GM21447 (cell line): ENCODE results near the gene DLG1.

Experiments used
- ATAC-seq: cut with Tn5 transposase; IDR thresholded peaks from one replicate; pipeline ENCODE4 v1.9.1; 2021; ENCODE audit not compliant: unreplicated experiment

DLG1 gene

DNA sequence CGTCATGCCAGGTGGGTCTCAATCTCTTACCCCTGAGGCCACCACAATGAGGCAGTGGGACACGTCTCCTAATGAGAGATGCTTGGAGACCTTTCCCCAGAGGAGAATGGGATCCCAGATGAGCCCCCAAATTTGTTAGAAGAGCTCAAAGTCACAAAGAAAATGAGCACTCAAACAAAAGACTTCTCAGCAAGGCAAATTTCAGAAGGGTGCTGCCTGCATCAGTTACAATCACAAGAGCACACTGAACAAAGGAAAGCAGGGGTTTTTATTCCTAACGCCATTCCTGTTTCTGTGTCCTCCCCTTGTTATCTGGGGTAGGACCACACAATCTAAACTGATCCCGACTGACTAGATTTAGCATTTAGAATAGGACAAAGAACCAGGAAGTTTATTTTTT is 50.1 kb downstream of the DLG1 start:
- ATAC-seq: no peak

DNA sequence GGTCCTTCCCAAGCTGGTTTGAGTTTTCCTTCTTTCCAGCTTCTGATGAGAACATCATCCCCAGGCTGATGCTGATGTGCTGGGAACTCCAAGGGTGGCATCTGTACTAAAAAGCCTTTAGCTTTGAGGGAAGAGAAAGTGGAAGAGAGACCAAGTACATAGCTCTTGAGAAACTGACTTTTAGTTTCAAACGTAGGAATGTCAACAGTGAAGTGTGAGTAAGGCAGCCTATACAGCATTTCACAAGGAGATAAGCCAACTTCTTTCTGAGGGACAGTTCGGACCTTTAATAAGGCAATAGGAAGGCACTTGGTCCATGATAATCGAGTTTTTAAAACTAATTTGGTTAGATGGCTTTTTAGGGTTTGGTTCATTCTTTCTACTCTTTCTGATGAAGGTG is 53.7 kb downstream of the DLG1 start:
- ATAC-seq: no peak

DNA sequence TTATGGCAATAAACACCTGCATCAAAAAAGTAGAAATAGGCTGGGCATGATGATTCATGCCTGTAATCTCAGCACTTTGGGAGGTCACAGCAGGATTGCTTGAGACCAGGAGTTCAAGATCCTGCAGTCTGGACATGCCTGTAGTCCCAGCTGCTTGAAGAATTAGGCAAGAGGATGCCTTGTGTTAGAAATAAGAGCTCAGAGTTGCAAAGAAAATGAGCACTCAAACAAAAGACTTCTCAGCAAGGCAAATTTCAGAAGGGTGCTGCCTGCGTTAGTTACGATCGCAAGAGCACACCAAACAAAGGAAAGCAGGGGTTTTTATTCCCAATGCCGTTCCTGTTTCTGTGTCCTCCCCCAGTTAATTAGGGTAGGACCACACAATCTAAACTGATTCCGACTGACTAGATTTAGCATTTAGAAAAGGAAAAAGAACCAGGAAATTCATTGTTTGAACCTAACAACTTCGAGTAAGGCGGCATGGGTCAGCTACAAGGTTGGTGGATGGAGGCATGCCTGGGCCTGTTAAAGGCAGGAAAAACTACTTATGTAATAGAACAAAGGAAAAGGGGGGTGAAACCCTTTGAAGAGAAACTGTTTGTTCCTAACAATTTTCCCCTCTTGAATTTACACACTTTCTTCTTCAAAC is 55.5 kb downstream of the DLG1 start:
- ATAC-seq: no peak

DNA sequence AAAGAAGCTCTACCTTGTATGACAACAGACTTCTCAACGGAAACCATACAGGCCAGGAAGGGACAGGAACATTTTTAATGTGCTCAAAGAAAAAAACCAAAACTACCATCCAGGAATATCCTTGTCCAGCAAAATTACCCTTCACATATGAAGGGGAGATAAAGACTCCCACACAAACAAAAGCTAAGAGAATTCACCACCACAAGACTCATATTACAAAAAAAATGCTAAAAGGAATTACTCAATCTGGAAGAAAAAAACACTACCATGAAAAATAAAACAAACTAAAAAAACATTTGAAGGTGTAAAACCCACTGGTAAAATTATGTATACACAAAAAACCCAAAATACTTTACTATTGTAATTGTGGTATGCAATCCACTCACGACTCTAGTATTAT is 57.2 kb downstream of the DLG1 start:
- ATAC-seq: no peak

DNA sequence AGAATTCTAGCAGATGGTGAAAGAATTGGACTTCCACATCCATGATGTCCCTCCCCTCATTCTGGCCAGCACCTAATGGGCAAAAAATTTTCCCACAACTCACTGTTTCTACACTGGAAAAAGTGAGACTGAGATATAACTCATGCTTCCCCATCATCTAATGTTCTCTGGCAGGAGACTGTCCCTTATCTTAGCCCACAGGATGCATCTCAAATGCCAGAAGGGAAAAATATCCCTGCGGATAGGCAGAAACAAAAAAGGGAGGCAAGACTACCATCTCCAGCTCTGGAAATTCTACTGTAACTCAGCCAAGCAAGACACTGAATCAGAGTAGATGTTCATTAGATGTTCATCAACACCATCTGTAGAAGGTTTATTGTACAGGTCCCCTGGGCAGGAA is 58.6 kb downstream of the DLG1 start:
- no peak for ATAC-seq

DNA sequence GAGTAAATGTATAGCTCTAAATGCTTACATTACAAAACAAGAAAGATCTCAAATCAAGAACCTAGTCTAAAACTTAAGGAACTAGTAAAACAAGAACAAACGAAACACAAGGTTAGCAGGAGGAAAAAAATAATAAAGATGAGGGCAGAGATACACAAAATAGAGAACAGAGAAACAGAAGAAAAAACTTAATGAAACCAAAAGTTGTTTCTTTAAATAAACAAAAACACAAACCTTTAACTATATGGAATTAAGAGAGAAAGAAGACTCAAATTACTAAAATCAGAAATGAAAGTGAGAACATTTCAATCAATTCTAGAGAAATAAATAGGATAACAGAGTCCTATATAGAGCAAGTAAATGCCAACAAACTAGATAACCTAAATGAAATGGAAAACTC is 59.6 kb downstream of the DLG1 start:
- ATAC-seq: peak; percentile 78

DNA sequence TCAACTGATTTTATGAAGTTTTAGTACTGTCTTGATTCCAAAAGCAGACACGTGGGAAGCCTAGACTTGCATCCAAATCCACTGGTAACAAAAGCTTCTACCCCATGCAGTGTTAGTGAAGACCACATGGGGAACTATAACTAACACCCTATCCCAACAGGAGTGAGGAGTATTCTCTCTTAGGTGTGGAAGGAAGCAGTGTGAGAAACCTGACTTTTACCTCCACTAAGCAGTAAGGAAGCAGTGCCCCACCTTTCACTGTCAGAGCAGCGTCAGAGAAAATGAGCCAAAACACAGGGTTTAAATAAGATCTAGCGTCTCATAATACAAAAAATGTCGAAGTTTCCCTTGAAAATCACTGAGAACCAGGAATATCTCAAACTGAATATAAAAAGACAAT is 60.5 kb downstream of the DLG1 start:
- ATAC-seq: no peak

DNA sequence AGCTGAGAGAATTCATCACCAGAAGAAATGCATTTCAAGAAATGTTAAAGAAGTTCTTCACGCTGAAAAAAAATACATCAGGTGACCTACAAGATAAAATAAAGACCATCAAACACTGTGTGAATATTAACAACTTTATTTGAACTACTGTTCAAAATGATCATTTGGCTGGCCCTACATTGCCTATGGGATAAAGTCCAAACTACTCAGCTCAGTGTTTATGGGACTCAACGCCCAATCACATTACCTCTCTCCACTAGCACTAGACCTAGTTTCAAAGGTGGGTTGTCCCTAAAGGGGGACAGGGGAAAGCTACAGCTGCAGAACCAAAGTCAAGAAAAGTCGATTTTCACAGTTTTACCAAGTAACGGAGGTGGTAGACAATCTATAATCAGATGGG is 62.0 kb downstream of the DLG1 start:
- no peak for ATAC-seq

DNA sequence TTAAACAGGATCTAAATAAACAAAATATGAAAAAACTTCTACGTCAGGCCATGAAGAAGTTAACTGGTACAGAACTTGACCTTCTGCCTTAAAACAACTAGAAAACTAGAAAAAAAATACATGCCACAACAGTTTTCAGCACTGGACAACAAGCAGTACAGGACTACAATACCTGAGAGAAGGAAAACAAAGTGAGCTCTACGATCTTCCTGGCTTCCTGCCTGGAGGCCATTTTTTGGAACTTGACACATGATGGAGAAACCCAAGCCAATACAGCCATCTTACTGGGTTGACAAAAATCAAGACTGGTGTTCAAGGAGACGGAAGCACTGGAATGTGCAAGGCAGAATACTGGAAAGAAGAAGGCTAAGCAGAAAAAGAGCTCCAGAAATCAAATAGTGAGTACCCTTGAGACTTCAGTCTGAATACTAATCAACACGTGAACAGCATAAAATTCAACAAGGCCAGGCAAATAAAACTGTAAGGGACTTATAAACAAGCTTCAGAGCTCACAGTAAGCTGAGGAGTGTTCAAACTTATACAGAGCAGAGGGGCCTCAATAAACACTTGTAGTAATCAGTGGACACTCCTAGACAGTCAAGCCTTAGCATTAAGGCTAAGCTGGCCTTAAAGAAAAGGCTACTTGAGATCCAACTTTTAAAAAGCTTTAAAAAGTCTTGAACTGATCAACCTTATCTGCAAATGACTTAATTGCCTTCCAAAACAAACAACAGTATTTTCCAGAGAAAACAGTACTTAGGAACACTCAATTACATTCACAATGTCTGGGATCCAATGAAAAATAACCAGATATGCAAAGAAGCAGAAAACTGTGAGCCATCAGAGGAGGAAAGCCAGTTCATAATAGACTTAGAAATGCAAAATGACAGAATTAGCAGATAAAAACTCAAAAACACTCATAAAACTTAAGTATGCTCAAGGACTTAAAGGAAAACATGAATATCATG is 63.2 kb downstream of the DLG1 start:
- ATAC-seq: no peak

DNA sequence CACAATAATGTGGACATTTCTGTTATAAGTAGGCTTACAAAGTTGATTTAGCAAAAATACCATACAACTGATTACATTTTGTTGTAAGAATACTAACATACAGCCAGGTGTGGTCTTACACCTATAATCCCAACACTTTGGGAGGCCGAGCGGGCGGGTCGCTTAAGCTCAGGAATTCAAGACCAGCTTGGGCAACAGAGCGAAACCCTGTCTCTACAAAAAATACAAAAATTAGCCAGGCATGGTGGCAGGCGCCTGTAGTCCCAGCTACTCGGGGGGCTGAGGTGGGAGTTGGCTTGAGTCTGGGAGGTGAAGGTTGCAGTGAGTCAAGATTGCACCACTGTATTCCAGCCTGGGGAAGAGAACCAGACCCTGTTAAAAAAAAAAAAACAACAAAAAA is 67.1 kb downstream of the DLG1 start:
- ATAC-seq: no peak

DNA sequence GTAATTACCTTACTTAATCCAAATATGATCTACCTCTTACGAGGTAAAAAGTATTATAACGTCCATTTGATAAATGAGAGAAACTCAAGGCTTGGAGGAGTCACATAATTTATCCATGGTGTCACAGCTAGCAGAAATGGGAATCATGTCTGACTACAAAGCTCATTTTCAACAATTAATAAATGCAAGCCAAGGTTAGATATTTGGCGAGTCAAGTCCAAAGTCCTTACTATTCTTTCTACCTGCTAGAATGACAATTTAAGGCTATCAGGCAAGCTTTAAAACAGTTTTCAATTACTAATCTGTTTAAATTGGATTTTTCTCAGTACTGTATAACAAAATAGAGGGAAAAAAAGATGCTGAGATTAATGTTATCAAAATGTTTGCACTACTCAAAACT is 68.6 kb downstream of the DLG1 start:
- ATAC-seq: no peak

DNA sequence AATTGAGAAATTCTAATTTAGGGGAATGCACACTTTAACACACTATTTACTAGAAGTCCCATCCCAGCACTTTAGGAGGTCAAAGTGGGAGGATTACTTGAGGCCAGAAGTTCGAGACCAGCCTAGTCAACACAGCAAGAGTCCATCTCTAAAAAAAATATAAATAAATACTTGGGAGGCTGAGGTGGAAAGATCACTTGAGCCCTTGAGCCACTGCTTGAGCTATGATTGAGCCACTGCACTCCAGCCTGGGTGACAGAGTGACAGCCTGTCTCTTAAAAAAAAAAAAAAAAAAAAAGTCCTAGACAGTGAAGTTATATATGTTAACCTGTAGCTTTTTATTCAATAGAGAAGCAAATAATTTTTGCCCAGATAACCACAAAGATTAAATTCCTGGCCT is 69.2 kb downstream of the DLG1 start:
- no peak for ATAC-seq

DNA sequence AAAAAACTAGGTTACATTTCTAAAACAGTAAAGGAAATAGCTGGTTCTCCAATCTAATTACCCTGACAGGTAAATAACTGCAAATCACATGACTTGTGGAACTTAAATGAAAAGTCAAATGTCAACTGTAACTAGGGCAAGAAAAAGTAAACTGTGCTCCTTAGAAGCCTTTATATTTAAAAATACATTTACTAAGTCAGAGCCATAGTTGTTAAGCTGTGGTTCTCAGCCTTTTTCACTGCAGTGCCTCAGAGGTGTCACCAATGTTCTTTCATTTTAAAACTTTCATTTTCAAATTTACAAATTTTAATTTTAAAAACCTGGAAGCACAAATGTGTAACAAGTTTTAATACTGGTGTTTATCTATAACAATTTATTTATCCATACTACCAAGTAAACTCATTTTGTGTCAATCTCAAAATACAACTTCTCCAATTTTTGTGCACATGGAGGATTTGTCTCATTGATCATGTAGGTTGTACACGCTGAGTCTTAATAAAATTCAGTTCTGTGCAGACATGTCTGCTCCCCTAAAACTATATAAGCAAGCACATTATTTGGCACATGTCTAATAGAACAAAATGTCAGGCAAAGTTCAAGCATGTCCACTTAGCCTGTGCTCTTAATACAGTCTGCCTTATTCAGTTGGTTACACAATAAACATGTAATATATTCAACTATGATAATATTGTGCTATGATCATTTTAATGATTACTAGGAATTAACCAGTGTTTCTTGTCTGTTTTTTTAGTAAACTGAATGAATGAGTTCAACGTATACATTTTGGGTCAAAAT is 70.4 kb downstream of the DLG1 start:
- no peak for ATAC-seq

DNA sequence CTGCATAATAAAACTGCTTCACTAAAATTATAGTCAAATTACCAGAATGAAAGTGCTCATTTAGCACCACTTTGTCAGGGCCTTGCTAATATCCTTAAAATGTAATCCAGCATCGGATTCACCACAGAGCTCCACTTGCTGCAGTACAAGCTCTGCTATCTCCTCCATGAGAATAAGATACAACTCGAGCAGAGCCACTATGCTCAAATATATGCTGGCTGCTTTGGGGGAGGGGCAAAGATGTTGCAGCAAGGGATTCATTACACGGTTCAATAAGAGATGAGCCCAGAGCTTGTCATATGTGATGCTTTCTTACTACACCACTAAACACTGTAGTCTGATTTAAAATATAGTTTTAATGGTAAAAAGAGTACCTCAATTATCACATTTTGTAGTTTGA is 72.2 kb downstream of the DLG1 start:
- no peak for ATAC-seq

DNA sequence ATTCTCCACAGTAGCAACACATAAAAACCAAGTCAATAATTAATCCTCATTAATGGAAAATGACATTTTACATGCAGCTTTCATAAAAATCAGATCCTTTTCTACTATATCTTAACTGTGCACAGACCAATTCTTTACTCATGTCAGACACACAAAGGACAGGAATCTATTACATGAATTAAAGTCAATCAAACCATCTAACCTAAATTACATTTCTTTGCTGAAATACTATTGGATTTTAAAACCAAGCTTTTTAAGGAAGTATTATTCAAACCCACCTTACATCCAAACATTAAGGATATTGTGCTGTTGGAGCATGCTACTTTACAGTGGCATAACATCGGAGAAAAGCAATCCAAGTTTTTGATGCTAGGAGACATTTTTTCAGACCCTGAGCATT is 72.8 kb downstream of the DLG1 start:
- ATAC-seq: no peak

DNA sequence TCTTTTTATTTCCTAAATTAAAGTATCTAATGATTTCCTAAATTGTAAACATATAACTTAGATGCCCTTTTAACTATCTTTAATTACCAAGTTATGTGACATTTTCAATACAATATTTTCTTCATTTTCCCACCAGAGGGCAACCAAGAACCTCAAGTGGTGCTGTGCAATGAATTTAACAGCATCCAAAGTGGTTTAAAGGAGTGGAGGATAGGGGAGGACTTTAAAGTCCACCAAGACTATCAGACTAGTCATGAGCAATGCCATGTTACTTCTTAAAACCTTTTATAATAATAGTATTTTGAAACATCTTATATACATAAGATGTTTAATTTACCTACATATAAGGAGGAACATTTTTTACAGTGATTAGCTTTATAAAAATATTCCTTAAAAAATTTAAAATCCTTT is 74.4 kb downstream of the DLG1 start:
- ATAC-seq: no peak

DNA sequence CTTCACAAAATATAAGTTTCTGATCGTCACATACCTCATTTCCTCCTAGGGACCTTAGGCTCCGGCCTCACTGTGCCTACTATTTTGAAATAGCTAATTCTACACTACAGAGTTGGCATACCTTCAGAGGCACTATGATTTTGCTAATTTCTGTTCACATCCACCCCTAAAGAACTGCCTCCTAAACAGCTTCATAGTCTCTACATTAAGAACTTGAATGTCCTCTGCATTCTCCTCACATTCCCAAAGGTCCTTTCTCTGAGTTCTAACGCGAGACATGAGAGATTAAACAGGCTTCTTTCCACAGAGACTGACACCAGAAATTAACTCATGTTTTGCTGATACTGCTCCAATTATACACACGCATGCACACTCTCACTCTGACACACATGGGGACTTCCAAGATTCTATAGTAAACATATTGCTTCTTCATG is 75.5 kb downstream of the DLG1 start:
- ATAC-seq: no peak

DNA sequence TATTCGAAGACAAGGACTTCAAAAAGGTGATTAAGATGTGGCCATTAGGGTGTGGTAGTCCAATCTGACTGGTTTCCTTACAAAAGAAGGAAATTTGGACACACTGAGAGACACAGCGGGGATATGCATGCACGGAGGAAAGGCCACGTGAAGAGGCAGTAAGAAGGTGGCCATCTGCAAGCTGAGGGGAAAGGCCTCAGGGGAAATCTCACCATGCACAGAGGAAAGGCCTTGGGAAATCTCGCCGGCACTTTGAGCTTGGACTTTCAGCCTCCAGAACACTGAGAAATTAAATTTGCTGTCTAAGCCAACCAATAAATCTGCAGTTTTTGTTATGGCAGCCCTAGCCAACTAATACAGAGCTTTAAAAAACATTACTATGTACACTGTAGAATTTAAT is 78.8 kb downstream of the DLG1 start:
- ATAC-seq: no peak

DNA sequence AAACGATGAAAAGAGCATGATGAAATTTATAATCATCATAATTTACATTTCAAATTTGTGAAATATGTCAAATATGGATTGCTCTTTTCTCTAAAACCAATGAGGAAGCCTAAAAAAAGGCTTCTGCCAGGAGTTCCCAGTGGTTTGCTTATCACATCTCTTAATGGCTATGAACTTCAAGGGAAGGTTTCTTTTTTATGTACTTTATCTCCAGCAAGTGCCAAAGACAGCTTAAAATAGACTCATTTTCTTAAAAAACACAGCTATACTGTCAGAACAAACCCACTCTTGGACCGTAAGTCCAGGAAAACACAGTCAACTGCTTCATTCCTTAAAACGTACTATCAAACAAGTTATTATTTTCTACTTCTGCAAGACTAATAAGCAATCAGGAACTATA is 80.2 kb downstream of the DLG1 start:
- ATAC-seq: no peak

DNA sequence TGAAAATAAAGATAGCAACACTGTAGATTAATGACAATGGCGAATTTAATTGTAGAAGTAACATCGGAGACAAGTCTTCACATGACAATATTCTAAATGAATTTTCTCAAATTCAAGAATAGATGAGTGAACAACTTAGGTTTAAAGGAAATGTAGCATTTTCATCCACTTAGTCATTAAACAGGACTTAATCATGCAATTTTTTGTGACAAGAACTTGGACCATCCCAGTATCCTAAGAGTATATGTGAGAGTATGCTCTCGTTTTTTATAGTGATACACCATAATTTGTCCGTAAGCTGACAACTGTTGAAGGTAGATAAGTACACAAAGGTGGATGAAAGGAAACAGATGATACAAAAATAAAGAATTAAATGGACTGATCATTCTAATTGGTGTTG is 81.5 kb downstream of the DLG1 start:
- ATAC-seq: no peak

DNA sequence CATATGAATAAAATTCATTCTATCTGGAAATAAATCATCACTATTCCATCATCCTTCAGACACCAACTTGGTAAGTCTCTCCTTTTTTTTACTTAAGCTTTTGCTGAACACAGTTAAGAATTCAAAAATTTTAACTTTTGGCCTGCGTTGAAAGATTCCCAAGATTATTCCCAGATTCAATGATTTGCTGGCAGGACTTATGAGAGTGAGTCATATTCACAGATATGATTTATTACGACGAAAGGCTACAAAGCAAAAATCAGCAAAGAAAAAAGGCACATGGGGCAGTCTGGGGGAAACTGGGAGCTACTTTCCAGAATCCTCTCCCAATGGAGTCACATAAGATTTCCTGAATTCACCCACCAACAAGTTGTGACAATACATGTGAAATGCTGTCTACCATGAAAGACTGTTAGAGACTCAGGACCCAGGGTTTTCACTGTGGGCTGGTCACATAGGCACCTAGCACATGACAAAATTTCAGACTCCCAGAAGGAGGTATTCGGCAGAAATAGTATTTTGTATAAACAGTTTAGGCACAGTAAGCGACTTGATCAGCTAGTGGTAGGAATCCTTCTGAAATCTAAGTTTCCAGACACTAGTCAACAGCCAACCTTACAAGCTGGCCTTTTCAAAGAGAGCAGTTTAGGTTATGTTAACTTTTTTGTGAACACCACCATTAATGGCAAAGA is 82.1 kb downstream of the DLG1 start:
- ATAC-seq: no peak
